Uterus (tissue), 2 donors: Measurements from ENCODE around the gene MED8.

Experiments used
- POLR2A ChIP-seq, 2 donors: fragments of 450-650 bp; IDR thresholded peaks; one replicate each; pipeline ENCODE4 v1.6.1; 2016; ENCODE audit warnings: antibody characterized with exemption in 2 of 2, mild to moderate bottlenecking in 1 of 2, moderate library complexity in 1 of 2
- TF ChIP-seq, protein P1 (sequence below), 4 experiments: fragments of 200-600 bp in 2 of 4; fragments of 450-650 bp in 2 of 4; sonication (generic) in 2 of 4; IDR thresholded peaks; one replicate each; pipeline ENCODE4 v1.5.1; 2016 to 2019; ENCODE audit warnings: antibody characterized with exemption in 4 of 4, mild to moderate bottlenecking in 2 of 4, moderate library complexity in 1 of 4

DNA sequence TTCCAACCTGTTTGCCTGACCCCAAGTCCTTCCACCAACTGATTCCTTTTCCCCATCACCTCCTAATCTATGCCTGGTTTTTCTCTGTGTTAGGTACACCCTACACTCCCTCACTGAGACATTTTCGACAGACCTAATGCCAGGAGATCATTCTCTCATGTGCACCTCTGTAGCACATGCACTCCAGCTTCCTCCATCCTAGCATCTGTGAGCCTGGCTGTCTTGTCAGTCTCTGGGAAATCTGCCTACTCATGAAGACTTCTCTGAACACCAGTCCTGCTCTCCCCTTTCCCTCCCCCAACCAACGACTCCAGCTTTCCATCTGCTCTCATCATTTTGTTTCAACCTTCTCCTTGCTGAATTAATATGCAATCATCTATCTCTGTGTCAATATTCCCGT lies 987 bp downstream of the MED8 start:
- TF ChIP-seq, protein P1, sequence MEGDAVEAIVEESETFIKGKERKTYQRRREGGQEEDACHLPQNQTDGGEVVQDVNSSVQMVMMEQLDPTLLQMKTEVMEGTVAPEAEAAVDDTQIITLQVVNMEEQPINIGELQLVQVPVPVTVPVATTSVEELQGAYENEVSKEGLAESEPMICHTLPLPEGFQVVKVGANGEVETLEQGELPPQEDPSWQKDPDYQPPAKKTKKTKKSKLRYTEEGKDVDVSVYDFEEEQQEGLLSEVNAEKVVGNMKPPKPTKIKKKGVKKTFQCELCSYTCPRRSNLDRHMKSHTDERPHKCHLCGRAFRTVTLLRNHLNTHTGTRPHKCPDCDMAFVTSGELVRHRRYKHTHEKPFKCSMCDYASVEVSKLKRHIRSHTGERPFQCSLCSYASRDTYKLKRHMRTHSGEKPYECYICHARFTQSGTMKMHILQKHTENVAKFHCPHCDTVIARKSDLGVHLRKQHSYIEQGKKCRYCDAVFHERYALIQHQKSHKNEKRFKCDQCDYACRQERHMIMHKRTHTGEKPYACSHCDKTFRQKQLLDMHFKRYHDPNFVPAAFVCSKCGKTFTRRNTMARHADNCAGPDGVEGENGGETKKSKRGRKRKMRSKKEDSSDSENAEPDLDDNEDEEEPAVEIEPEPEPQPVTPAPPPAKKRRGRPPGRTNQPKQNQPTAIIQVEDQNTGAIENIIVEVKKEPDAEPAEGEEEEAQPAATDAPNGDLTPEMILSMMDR (IDR thresholded peaks at IDR 0.05): no peak
- TF ChIP-seq POLR2A (IDR thresholded peaks at IDR 0.05): no peak
